Measurements from ENCODE around the gene FNIP1. TPM values are rescaled to one million over a fixed set of nuclear protein-coding genes. Genes with fewer than 3 reads are reported as not detected.

Gene FNIP1
- total and polyA plus RNA-seq, 2 of the 13 experiments (the other 11 are each of a cell fraction or from before 2014, with no cell fraction given) = 10.9 to 29.3 TPM

DNA sequence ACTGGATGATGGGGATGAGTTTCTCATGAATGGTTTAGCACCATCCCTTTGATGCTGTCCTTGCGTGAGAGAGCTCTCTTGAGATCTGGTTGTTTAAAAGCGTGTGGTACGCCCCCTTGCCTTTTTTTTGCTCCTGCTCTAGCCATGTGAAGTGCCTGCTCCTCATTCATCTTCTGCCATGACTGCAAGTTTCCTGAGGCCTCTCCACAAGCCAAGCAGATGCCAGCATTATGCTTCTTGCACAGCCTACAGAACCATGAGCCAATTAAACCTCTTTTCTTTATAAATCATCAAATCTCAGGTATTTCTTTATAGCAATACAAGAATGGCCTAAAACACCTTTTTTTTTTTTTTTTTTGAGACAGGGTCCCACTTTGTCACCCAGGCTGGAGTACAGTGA is 32.8 kb downstream of the FNIP1 start (continued):
- TF ChIP-seq, protein P1, sequence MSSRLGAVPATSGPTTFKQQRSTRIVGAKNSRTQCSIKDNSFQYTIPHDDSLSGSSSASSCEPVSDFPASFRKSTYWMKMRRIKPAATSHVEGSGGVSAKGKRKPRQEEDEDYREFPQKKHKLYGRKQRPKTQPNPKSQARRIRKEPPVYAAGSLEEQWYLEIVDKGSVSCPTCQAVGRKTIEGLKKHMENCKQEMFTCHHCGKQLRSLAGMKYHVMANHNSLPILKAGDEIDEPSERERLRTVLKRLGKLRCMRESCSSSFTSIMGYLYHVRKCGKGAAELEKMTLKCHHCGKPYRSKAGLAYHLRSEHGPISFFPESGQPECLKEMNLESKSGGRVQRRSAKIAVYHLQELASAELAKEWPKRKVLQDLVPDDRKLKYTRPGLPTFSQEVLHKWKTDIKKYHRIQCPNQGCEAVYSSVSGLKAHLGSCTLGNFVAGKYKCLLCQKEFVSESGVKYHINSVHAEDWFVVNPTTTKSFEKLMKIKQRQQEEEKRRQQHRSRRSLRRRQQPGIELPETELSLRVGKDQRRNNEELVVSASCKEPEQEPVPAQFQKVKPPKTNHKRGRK (CRISPR knock-in tag; IDR thresholded peaks at IDR 0.05) = no peak
- TF ChIP-seq, protein P2, sequence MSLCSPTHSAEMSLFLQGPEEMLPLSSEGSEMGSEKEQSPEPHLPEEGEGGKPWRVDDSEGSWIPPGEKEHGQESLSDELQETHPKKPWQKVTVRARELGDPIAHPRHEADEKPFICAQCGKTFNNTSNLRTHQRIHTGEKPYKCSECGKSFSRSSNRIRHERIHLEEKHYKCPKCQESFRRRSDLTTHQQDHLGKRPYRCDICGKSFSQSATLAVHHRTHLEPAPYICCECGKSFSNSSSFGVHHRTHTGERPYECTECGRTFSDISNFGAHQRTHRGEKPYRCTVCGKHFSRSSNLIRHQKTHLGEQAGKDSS (CRISPR knock-in tag; IDR thresholded peaks at IDR 0.05; ENCODE audit: borderline replicate concordance, low read depth) = no peak
- TF ChIP-seq, protein P3, sequence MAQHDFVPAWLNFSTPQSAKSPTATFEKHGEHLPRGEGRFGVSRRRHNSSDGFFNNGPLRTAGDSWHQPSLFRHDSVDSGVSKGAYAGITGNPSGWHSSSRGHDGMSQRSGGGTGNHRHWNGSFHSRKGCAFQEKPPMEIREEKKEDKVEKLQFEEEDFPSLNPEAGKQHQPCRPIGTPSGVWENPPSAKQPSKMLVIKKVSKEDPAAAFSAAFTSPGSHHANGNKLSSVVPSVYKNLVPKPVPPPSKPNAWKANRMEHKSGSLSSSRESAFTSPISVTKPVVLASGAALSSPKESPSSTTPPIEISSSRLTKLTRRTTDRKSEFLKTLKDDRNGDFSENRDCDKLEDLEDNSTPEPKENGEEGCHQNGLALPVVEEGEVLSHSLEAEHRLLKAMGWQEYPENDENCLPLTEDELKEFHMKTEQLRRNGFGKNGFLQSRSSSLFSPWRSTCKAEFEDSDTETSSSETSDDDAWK (CRISPR knock-in tag; IDR thresholded peaks at IDR 0.05) = no peak
- TF ChIP-seq GATAD2A (CRISPR knock-in tag; IDR thresholded peaks at IDR 0.05) = no peak

DNA sequence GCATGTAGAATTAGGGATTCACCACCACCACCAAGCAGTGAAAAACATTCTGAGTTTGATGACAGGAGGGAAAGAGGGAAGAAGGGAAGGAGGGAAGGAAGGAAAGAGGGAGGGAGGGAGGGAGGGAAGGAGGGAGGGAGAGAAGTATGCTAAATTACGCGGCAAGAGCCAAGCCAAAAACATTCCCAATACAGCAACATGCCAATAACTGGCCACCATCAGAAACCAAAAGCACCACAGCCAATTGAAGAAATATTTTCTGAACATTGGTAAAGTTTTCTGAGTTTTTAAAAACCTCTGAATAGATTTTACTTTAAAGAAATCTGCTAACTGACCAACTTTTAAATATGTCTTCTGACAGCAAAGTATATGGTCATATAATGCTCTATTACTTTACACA is 36.0 kb downstream of the FNIP1 start:
- ATAC-seq (no peak), FAIRE-seq (no peak), DNase-seq (ENCODE audit: low spot score) (no peak)
- no peaks in the 10 kb centered on the region for H3K27me3 ChIP-seq (ENCODE audit: control insufficient read depth in 1 of 2, insufficient read depth in 2 of 2, low read length in 2 of 2)
- BruUV-seq (replicated peaks) = no TSS peak
- peaks cover 35% of the 10 kb centered on the region for H4K20me1 ChIP-seq (ENCODE audit: insufficient read depth, low read length)
- 95% methylated on average over 2 of the region's 2 CpGs for WGBS (ENCODE audit: low lambda C conversion rate)
- peaks cover 3 to 17% of the 10 kb centered on the region in 2 experiments; a peak in 3 of 5 replicates for H3K36me3 ChIP-seq (replicated peaks in 1 of 2; ENCODE audit: control insufficient read depth in 1 of 2, insufficient read depth in 2 of 2, low read length in 2 of 2)
- peak; percentile 95 for TF ChIP-seq HNRNPK (IDR thresholded peaks at IDR 0.05; ENCODE audit: low read depth, low read length, poor library complexity, severe bottlenecking)
- no peak for TF ChIP-seq SRSF4 (IDR thresholded peaks at IDR 0.05; ENCODE audit: low read depth, low read length, poor library complexity, severe bottlenecking)
- no peak for TF ChIP-seq MTA1 (CRISPR knock-in tag; IDR thresholded peaks at IDR 0.05; ENCODE audit: borderline replicate concordance)
- no peak for TF ChIP-seq ZNF205 (CRISPR knock-in tag; IDR thresholded peaks at IDR 0.05)
- TF ChIP-seq, protein P4, sequence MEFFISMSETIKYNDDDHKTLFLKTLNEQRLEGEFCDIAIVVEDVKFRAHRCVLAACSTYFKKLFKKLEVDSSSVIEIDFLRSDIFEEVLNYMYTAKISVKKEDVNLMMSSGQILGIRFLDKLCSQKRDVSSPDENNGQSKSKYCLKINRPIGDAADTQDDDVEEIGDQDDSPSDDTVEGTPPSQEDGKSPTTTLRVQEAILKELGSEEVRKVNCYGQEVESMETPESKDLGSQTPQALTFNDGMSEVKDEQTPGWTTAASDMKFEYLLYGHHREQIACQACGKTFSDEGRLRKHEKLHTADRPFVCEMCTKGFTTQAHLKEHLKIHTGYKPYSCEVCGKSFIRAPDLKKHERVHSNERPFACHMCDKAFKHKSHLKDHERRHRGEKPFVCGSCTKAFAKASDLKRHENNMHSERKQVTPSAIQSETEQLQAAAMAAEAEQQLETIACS (CRISPR knock-in tag; IDR thresholded peaks at IDR 0.05) = no peak
- no peak for TF ChIP-seq POLR2AphosphoS5 (IDR thresholded peaks at IDR 0.05; ENCODE audit: low read depth, low read length)
- TF ChIP-seq MATR3 (CRISPR knock-in tag; IDR thresholded peaks at IDR 0.05) = no peak
- no peak for TF ChIP-seq ZBTB1 (CRISPR knock-in tag; IDR thresholded peaks at IDR 0.05; ENCODE audit: borderline replicate concordance)
- in situ Hi-C loops (cut with HindIII; ENCODE audit: extremely low pct_ligation_motif_present, low pct_unique_long_range_greater_than_20kb) = no loop called here
- no peaks in the 10 kb centered on the region for H3K9me3 ChIP-seq (ENCODE audit: low read length)
- ChIA-PET POLR2A (no interaction called here), CTCF (ENCODE audit: low intra/inter-chr PET ratio, low total read pairs) (no interaction called here)
- intact Hi-C loops (cut with micrococcal nuclease; ENCODE audit: unreplicated experiment) = no loop called here
- H3K4me3 ChIP-seq (replicated peaks in 1 of 3; ENCODE audit: insufficient read depth in 1 of 3, low read depth in 2 of 3, low read length in 3 of 3) = no peak overlapping the region
- no peak overlapping the region for H3K9ac ChIP-seq (ENCODE audit: insufficient read depth, low read depth, low read length)
- H3K4me1 ChIP-seq (ENCODE audit: insufficient read depth, low read length) = 0 out of 2 replicates have a peak, but pooled peaks cover 12% of the 10 kb centered on the region
- peaks cover 100% of the 10 kb centered on the region for H3K79me2 ChIP-seq (ENCODE audit: insufficient read depth, low read length)
- H3K27ac ChIP-seq (ENCODE audit: extremely low read length, insufficient read depth, low read length) = no peak overlapping the region
- H2AFZ ChIP-seq (ENCODE audit: low read length) = no peak overlapping the region
- H3K4me2 ChIP-seq (ENCODE audit: low read depth, low read length) = no peak overlapping the region

Measured in HepG2 (cell line).